ENCODE data around the gene ALDH3B2. TPM values are rescaled to one million over a fixed set of nuclear protein-coding genes. Genes with fewer than 3 reads are reported as not detected.

Gene ALDH3B2
- polyA plus RNA-seq, 1 of the 3 experiments (the other 2 are of a cell fraction) = not detected

GRCh38 chr11:67639438-67639859 lies 35.0 kb downstream of the ALDH3B2 start, which contains the start of gene TBX10:
TBX10 (minus strand) TSS chr11:67639763; CDS start chr11:67639472, 291 bp downstream.
- Histone ChIP-seq H3K27ac (ENCODE audit: low read depth in 2 of 2, low read length in 1 of 2) (no peak within 1 kb of the TSS), H2AFZ (ENCODE audit: low read depth) (no peak within 1 kb of the TSS), H3K9ac (no peak within 1 kb of the TSS), H3K79me2 (ENCODE audit: insufficient read depth) (no peaks in the 10 kb centered on the region), H3K36me3 (replicated peaks in 1 of 2; ENCODE audit: control insufficient read depth in 1 of 2, insufficient read depth in 2 of 2, low read length in 1 of 2) (no peaks in the 10 kb centered on the region), H3F3A (replicated peaks; ENCODE audit: insufficient read depth) (no peaks in the 10 kb centered on the region), H3K4me1 (ENCODE audit: control insufficient read depth in 1 of 2, insufficient read depth in 2 of 2, low read depth in 1 of 2, low read length in 1 of 2) (no peaks in the 10 kb centered on the region; a peak in 1 of 4 replicates), H3K27me3 (ENCODE audit: insufficient read depth) (no peaks in the 10 kb centered on the region), H3K4me2 (no peak within 1 kb of the TSS), H3K9me3 (no peaks in the 10 kb centered on the region), H4K20me1 (ENCODE audit: insufficient read depth) (no peaks in the 10 kb centered on the region), H3K9me2 (no peaks in the 10 kb centered on the region), H3K4me3 (ENCODE audit: low read depth in 2 of 2, low read length in 1 of 2) (no peak within 1 kb of the TSS; a peak in 1 of 4 replicates)
- CTCF ChIA-PET = interaction anchor here (0.5 to 17.8 kb wide), 9 partner anchors 8 to 75 kb away, joined by 3 to 308 read pairs (median 4); partner anchors contain the start of genes ACY3 and NUDT8
- POLR2A ChIA-PET = no interaction called here
- TF ChIP-seq USF2 (IDR thresholded peaks at IDR 0.05; ENCODE audit: borderline replicate concordance, low read depth, low read length) (no peak), MXI1 (IDR thresholded peaks at IDR 0.05; ENCODE audit: low read depth, low read length) (no peak), USF1 (IDR thresholded peaks at IDR 0.05; ENCODE audit: borderline replicate concordance, low read depth) (no peak), MAX (IDR thresholded peaks at IDR 0.05; ENCODE audit: low read depth) (no peak), GABPA (IDR thresholded peaks at IDR 0.05; ENCODE audit: low read depth) (no peak), IRF3 (IDR thresholded peaks at IDR 0.05; ENCODE audit: low read depth, low read length) (no peak), REST (IDR thresholded peaks at IDR 0.05; ENCODE audit: low read depth, low read length) (no peak), TCF12 (IDR thresholded peaks at IDR 0.05) (no peak), SMC3 (IDR thresholded peaks at IDR 0.05; ENCODE audit: low read depth, low read length) (no peak), RCOR1 (IDR thresholded peaks at IDR 0.05; ENCODE audit: low read length) (no peak), TEAD4 (IDR thresholded peaks at IDR 0.05; ENCODE audit: borderline replicate concordance, insufficient read depth) (no peak), PBX3 (IDR thresholded peaks at IDR 0.05) (no peak), CHD2 (IDR thresholded peaks at IDR 0.05; ENCODE audit: low read length, partially characterized antibody) (no peak), FOXJ3 (CRISPR knock-in tag; IDR thresholded peaks at IDR 0.05) (no peak)
- WGBS (ENCODE audit: low lambda C conversion rate) = 50% methylated on average over 10 of the region's 18 CpGs
- no peak for DNase-seq

Measured in SK-N-SH (cell line).